Neural progenitor cell (in vitro differentiated cells): ENCODE measurements around the gene PCDH7. TPM values are rescaled to one million over a fixed set of nuclear protein-coding genes. Genes with fewer than 3 reads are reported as not detected.
A peak's percentile ranks its signal among the peaks of the same experiment; 100 is the strongest.

Source experiments
- DNase-seq: peaks from one replicate; pipeline ENCODE4 v3.0.0-alpha.2; 2016; ENCODE audit warnings: low spot score
- H2AFZ ChIP-seq: fragments of 200-600 bp; sonication (generic); replicated peaks from 2 replicates; pipeline ENCODE4 v1.6.1; 2016; ENCODE audit warnings: antibody characterized with exemption
- H3F3A ChIP-seq: fragments of 200-600 bp; sonication (generic); 2 replicates; pipeline ENCODE4 v1.6.1; 2016; ENCODE audit warnings: antibody characterized with exemption, low read depth
- H3K27ac ChIP-seq: fragments of 200-600 bp; sonication (generic); 2 replicates; pipeline ENCODE4 v1.5.1; 2016; ENCODE audit warnings: mild to moderate bottlenecking
- H3K27me3 ChIP-seq: fragments of 200-600 bp; sonication (generic); 2 replicates; pipeline ENCODE4 v1.6.1; 2016; ENCODE audit warnings: mild to moderate bottlenecking, moderate library complexity
- H3K36me3 ChIP-seq: fragments of 200-600 bp; sonication (generic); 2 replicates; pipeline ENCODE4 v1.5.1; 2016
- H3K4me1 ChIP-seq: fragments of 200-600 bp; sonication (generic); 2 replicates; pipeline ENCODE4 v1.6.1; 2016; ENCODE audit warnings: mixed run types
- H3K4me2 ChIP-seq: fragments of 200-600 bp; sonication (generic); 2 replicates; pipeline ENCODE4 v1.6.1; 2016
- H3K4me3 ChIP-seq: fragments of 200-600 bp; sonication (generic); 2 replicates; pipeline ENCODE4 v1.5.1; 2016
- H3K79me2 ChIP-seq: fragments of 200-600 bp; sonication (generic); 2 replicates; pipeline ENCODE4 v1.6.1; 2016; ENCODE audit warnings: low read depth
- H3K9ac ChIP-seq: fragments of 200-600 bp; sonication (generic); 2 replicates; pipeline ENCODE4 v1.6.1; 2016
- H3K9me3 ChIP-seq: fragments of 200-600 bp; sonication (generic); 2 replicates; pipeline ENCODE4 v1.5.1; 2016; ENCODE audit warnings: low read depth
- H4K20me1 ChIP-seq: fragments of 200-600 bp; sonication (generic); 2 replicates; pipeline ENCODE4 v1.6.1; 2016; ENCODE audit warnings: low read depth
- H3K27ac Mint-ChIP-seq: 3 replicates; pipeline ENCODE4 v1.8.0; 2021; ENCODE audit warnings: mixed read lengths
- H3K27me3 Mint-ChIP-seq: 2 replicates; pipeline ENCODE4 v1.8.0; 2022; ENCODE audit warnings: low read depth, mild to moderate bottlenecking, inconsistent platforms, moderate library complexity, mixed read lengths; ENCODE audit not compliant: insufficient read depth
- H3K36me3 Mint-ChIP-seq: 3 replicates; pipeline ENCODE4 v1.8.0; 2021; ENCODE audit warnings: mixed read lengths
- H3K4me1 Mint-ChIP-seq: 3 replicates; pipeline ENCODE4 v1.8.0; 2021; ENCODE audit warnings: mixed read lengths
- H3K4me3 Mint-ChIP-seq: 3 replicates; pipeline ENCODE4 v1.8.0; 2021; ENCODE audit warnings: mild to moderate bottlenecking, moderate library complexity, mixed read lengths
- H3K9me3 Mint-ChIP-seq: 3 replicates; pipeline ENCODE4 v1.8.0; 2020; ENCODE audit warnings: mixed read lengths
- EZH2 ChIP-seq: fragments of 200-600 bp; sonication (generic); IDR thresholded peaks from 2 replicates; pipeline ENCODE4 v1.6.1; 2017; ENCODE audit warnings: antibody characterized with exemption, mild to moderate bottlenecking, moderate library complexity
- EZH2phosphoT487 ChIP-seq: fragments of 200-600 bp; sonication (generic); IDR thresholded peaks from 2 replicates; pipeline ENCODE4 v1.6.1; 2017; ENCODE audit warnings: antibody characterized with exemption
- total RNA-seq: library from RNA; depleted of rRNA; stranded (reverse); fragments of >200 nt; gene quantifications from 2 replicates; pipeline ENCODE4 v1.2.3, GENCODE V29; 2015; ENCODE audit warnings: low replicate concordance
- TF ChIP-seq, protein P1 (sequence below): fragments of 200-600 bp; sonication (generic); IDR thresholded peaks from 2 replicates; pipeline ENCODE4 v1.5.1; 2017; ENCODE audit warnings: antibody characterized with exemption, mild to moderate bottlenecking

PCDH7 gene
- total RNA-seq: 7.9 and 8.1 TPM in 2 replicates

DNA sequence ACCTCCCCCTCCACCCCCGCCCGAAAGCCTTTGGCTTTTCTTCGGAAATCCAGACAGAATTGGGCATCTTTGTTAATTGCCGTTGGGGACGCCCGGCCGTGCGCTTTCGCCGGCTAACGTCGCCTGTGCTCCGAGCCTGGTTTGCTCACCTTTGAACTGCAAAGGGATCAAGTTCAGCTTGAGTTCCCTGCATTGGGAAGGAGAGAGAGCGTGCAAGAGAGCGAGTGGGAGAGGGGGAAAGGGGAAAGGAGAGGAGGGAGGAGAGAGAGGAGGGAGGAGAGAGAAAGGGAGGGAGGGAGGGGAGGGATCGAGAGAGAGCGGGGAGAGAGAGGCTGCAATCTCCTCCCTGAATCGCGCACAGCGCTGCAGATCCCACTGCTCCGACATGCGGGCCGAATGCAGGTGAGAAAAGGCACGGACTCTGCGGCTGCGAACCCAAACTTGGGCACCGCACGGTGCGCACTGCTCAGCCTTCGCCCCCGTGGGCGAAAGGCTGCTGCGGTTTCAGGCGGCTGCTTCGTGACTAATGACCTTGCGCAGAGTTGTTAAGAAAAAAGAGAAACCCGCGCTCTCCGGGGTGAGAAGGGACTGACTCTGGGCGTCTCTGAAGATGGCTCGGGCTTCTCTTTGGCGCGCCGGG, at the start of gene PCDH7:
Gene PCDH7 (plus strand): TSS at position 349 of the 640 bp plus-strand sequence. CDS start 1,054 bp downstream, outside the sequence.
- Mint-ChIP-seq H3K27me3 (peaks cover 10% of the 10 kb centered on the region), H3K4me3 (peak within 1 kb of the TSS; percentile 100), H3K4me1 (peaks cover 27% of the 10 kb centered on the region), H3K36me3 (peaks cover 9% of the 10 kb centered on the region), H3K27ac (peak within 1 kb of the TSS; percentile 99), H3K9me3 (peaks cover 2% of the 10 kb centered on the region)
- TF ChIP-seq EZH2: peak; percentile 36
- TF ChIP-seq EZH2phosphoT487: peak; percentile 37
- TF ChIP-seq, protein P1, sequence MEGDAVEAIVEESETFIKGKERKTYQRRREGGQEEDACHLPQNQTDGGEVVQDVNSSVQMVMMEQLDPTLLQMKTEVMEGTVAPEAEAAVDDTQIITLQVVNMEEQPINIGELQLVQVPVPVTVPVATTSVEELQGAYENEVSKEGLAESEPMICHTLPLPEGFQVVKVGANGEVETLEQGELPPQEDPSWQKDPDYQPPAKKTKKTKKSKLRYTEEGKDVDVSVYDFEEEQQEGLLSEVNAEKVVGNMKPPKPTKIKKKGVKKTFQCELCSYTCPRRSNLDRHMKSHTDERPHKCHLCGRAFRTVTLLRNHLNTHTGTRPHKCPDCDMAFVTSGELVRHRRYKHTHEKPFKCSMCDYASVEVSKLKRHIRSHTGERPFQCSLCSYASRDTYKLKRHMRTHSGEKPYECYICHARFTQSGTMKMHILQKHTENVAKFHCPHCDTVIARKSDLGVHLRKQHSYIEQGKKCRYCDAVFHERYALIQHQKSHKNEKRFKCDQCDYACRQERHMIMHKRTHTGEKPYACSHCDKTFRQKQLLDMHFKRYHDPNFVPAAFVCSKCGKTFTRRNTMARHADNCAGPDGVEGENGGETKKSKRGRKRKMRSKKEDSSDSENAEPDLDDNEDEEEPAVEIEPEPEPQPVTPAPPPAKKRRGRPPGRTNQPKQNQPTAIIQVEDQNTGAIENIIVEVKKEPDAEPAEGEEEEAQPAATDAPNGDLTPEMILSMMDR: no peak
- Histone ChIP-seq H3K27me3 (peaks cover 48% of the 10 kb centered on the region), H3K9ac (no peak within 1 kb of the TSS), H3K4me3 (peak within 1 kb of the TSS; percentile 73), H3K79me2 (no peaks in the 10 kb centered on the region), H3K4me2 (peak within 1 kb of the TSS; percentile 90), H3K9me3 (no peaks in the 10 kb centered on the region), H3K27ac (no peak within 1 kb of the TSS), H3F3A (peaks cover 57% of the 10 kb centered on the region), H2AFZ (peak within 1 kb of the TSS; percentile 92), H4K20me1 (peaks cover 8% of the 10 kb centered on the region), H3K36me3 (no peaks in the 10 kb centered on the region), H3K4me1 (peaks cover 11% of the 10 kb centered on the region)
- DNase-seq: no peak

DNA sequence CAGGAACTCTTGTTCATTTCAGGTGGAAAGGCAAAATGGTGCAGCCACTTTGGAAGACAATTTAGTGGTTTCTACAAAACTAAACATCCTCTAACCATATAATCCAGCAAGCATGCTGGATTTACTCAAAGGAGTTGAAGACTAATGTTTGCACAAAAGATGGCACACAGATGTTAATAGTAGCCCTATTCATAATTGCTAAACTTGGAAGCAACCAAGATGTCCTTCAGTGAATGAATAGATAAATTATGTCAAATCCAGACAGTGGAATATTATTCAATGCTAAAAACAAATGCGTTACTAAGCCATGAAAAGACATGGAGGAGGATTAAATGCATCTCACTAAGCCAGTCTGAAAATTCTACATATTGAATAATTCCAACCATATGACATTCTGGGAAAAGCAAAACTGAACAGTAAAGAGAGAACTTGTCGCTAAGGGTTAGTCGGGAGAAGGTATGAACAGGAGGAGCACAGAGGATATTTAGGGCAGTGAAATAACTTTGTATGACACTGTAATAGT, 48.2 kb upstream of the PCDH7 start:
- Histone ChIP-seq H3K9me3 (no peaks in the 10 kb centered on the region), H3F3A (no peaks in the 10 kb centered on the region), H3K4me1 (no peaks in the 10 kb centered on the region), H2AFZ (peak overlapping the region; percentile 27), H3K27me3 (no peaks in the 10 kb centered on the region), H3K79me2 (no peaks in the 10 kb centered on the region), H3K36me3 (no peaks in the 10 kb centered on the region), H3K4me2 (no peak overlapping the region), H4K20me1 (no peaks in the 10 kb centered on the region), H3K4me3 (no peak overlapping the region), H3K9ac (no peak overlapping the region), H3K27ac (no peak overlapping the region)
- Mint-ChIP-seq H3K4me1 (no peaks in the 10 kb centered on the region), H3K9me3 (peaks cover 7% of the 10 kb centered on the region), H3K27me3 (peaks cover 4% of the 10 kb centered on the region), H3K4me3 (no peak overlapping the region), H3K36me3 (peaks cover under 1% of the 10 kb centered on the region), H3K27ac (no peak overlapping the region)
- no peak for TF ChIP-seq EZH2phosphoT487
- no peak for DNase-seq

DNA sequence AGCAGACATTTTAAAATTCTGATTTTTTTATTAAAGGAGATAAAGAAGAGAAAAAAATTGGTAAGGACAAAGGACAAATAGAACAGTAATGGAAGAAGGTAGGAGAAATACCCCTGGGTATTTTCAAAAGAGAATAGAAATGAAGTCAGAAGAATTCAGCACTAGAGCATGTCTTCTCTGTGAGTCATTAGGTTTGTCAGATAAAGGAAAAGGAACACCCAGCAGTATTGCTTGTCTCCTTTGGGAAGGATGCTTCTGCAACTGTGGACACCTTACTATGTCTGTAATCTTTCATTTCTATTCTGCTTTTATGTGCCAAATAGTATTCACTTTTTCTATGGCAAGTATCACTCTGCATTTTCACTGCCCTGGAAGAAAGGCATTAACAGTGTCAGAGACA, 24.0 kb upstream of the PCDH7 start:
- Histone ChIP-seq H3K4me2 (no peak overlapping the region), H3K27me3 (no peaks in the 10 kb centered on the region), H3K79me2 (no peaks in the 10 kb centered on the region), H2AFZ (no peak overlapping the region), H4K20me1 (no peaks in the 10 kb centered on the region), H3K27ac (no peak overlapping the region), H3K4me3 (no peak overlapping the region), H3K4me1 (no peaks in the 10 kb centered on the region), H3F3A (no peaks in the 10 kb centered on the region), H3K9ac (no peak overlapping the region), H3K9me3 (no peaks in the 10 kb centered on the region), H3K36me3 (no peaks in the 10 kb centered on the region)
- Mint-ChIP-seq H3K36me3 (no peaks in the 10 kb centered on the region), H3K4me3 (no peak overlapping the region), H3K27ac (no peak overlapping the region), H3K27me3 (no peaks in the 10 kb centered on the region), H3K9me3 (no peaks in the 10 kb centered on the region), H3K4me1 (no peaks in the 10 kb centered on the region)
- no peak for TF ChIP-seq EZH2
- TF ChIP-seq EZH2phosphoT487: no peak
- TF ChIP-seq, protein P1: no peak
- no peak for DNase-seq

GRCh38 chr4:30714408-30715031, 5.6 kb upstream of the PCDH7 start:
- Histone ChIP-seq H3K27me3 (peaks cover 6% of the 10 kb centered on the region), H3F3A (peaks cover 29% of the 10 kb centered on the region), H3K79me2 (no peaks in the 10 kb centered on the region), H3K9ac (no peak overlapping the region), H3K4me1 (peaks cover 6% of the 10 kb centered on the region), H2AFZ (no peak overlapping the region), H3K4me3 (no peak overlapping the region), H3K9me3 (peaks cover 2% of the 10 kb centered on the region), H3K4me2 (no peak overlapping the region), H4K20me1 (no peaks in the 10 kb centered on the region), H3K27ac (no peak overlapping the region), H3K36me3 (no peaks in the 10 kb centered on the region)
- DNase-seq: peak; percentile 80
- H3K27ac Mint-ChIP-seq: no peak overlapping the region
- no peaks in the 10 kb centered on the region for H3K36me3 Mint-ChIP-seq
- H3K9me3 Mint-ChIP-seq: peaks cover 14% of the 10 kb centered on the region
- H3K4me1 Mint-ChIP-seq: peaks cover 8% of the 10 kb centered on the region
- H3K27me3 Mint-ChIP-seq: no peaks in the 10 kb centered on the region
- TF ChIP-seq EZH2: no peak
- no peak for TF ChIP-seq EZH2phosphoT487
- TF ChIP-seq, protein P1: peak; percentile 81
- no peak overlapping the region for H3K4me3 Mint-ChIP-seq
